PC-9 (cell line): ENCODE measurements around the gene FUZ. TPM values are rescaled to one million over a fixed set of nuclear protein-coding genes. Genes with fewer than 3 reads are reported as not detected.

Source experiments
- BruUV-seq: library from RNA; stranded (reverse); fragments of 400-500 nt; replicated peaks from 2 replicates; lab custom pipeline; 2021; lab: Mats Ljungman, UMichigan
- CTCF ChIA-PET: fragments of 300-600 bp; sonication (Branson Sonifier 250); formaldehyde crosslinking; loops from one replicate; lab custom pipeline; 2022; ENCODE audit warnings: antibody characterized with exemption; lab: Charles Lee
- POLR2A ChIA-PET: fragments of 300-600 bp; sonication (Branson Sonifier 250); formaldehyde crosslinking; loops from one replicate; lab custom pipeline; 2022; ENCODE audit warnings: antibody characterized with exemption; ENCODE audit not compliant: unreplicated experiment; lab: Charles Lee
- DNase-seq, 2 experiments: peaks; one replicate each; pipeline versions ENCODE4 v3.0.0 to v3.0.0-alpha.2; 2015 to 2022; ENCODE audit warnings: mixed read lengths in 1 of 2
- H2AFZ ChIP-seq: fragments of 200-600 bp; sonication (generic); 2 replicates; pipeline ENCODE4 v1.8.1; 2017; ENCODE audit warnings: antibody characterized with exemption
- H3F3A ChIP-seq: fragments of 200-600 bp; sonication (generic); 2 replicates; pipeline ENCODE4 v1.8.1; 2017; ENCODE audit warnings: antibody characterized with exemption, mild to moderate bottlenecking, low read depth; ENCODE audit not compliant: insufficient read depth
- H3K27ac ChIP-seq: fragments of 200-600 bp; sonication (generic); 2 replicates; pipeline ENCODE4 v1.6.1; 2016; ENCODE audit warnings: mixed run types
- H3K27me3 ChIP-seq: fragments of 200-600 bp; sonication (generic); 2 replicates; pipeline ENCODE4 v1.6.1; 2016; ENCODE audit warnings: low read depth, mixed run types; ENCODE audit not compliant: insufficient read depth
- H3K36me3 ChIP-seq: fragments of 200-600 bp; sonication (generic); 2 replicates; pipeline ENCODE4 v1.6.1; 2016; ENCODE audit warnings: low read depth, mixed run types
- H3K4me1 ChIP-seq: fragments of 200-600 bp; sonication (generic); replicated peaks from 2 replicates; pipeline ENCODE4 v1.6.1; 2016; ENCODE audit warnings: mixed run types; ENCODE audit not compliant: insufficient read depth
- H3K4me2 ChIP-seq: fragments of 200-600 bp; sonication (generic); 2 replicates; pipeline ENCODE4 v1.6.1; 2017; ENCODE audit warnings: mixed run types
- H3K4me3 ChIP-seq: fragments of 200-600 bp; sonication (generic); 2 replicates; pipeline ENCODE4 v1.6.1; 2016; ENCODE audit warnings: mixed run types
- H3K79me2 ChIP-seq: fragments of 200-600 bp; sonication (generic); 2 replicates; pipeline ENCODE4 v1.6.1; 2017; ENCODE audit warnings: low read depth, mixed run types
- H3K9me2 ChIP-seq: fragments of 200-600 bp; sonication (generic); 2 replicates; pipeline ENCODE4 v1.8.1; 2017; ENCODE audit warnings: mild to moderate bottlenecking; ENCODE audit not compliant: insufficient read depth
- H3K9me3 ChIP-seq: fragments of 200-600 bp; sonication (generic); 2 replicates; pipeline ENCODE4 v1.8.1; 2016; ENCODE audit warnings: low read depth; ENCODE audit not compliant: insufficient read depth
- H4K20me1 ChIP-seq: fragments of 200-600 bp; sonication (generic); 2 replicates; pipeline ENCODE4 v1.8.1; 2017; ENCODE audit not compliant: insufficient read depth
- EZH2 ChIP-seq: fragments of 200-600 bp; sonication (generic); IDR thresholded peaks from 2 replicates; pipeline ENCODE4 v1.8.0; 2017; ENCODE audit warnings: antibody characterized with exemption, low read depth
- intact Hi-C: fragments of 100-400 bp; cut with micrococcal nuclease; formaldehyde crosslinking; loops from one replicate; pipeline ENCODE4 v1.10.0; 2022; ENCODE audit not compliant: unreplicated experiment
- total RNA-seq: library from RNA; stranded (reverse); gene quantifications from 2 replicates; pipeline ENCODE4 v1.2.3, GENCODE V29; 2021
- TF ChIP-seq, protein P1 (sequence below): fragments of 200-600 bp; sonication (generic); conservative IDR thresholded peaks from 2 replicates; pipeline ENCODE4 v1.6.1; 2017; ENCODE audit warnings: mixed run types, antibody characterized with exemption, mild to moderate bottlenecking, moderate library complexity

FUZ gene
- total RNA-seq, 1 experiment from 2014 or later = 50.0 TPM

DNA sequence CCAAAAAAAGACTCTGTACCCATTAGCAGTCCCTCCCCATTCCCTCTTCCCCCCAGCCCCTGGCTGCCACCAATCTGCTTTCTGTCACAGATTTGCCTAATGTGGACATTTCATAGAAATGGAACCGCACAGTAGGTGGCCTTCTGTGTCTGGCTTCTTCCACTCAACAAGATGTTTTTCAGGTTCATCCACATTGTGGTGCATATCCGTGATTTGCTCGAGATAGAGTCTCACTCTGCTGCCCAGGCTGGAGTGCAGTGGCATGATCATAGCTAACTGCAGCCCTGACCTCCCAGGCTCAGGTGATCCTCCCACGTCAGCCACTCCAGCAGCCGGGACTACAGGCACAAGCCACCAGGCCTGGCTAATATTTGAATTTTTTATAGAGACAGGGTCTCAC lies 25.3 kb downstream of the FUZ start:
- Histone ChIP-seq H3K9me2 (no peaks in the 10 kb centered on the region), H3K4me1 (peaks cover 3% of the 10 kb centered on the region), H3K4me3 (no peak overlapping the region), H3K4me2 (no peak overlapping the region), H3K27ac (no peak overlapping the region), H2AFZ (no peak overlapping the region), H3K79me2 (no peaks in the 10 kb centered on the region), H4K20me1 (peaks cover 1% of the 10 kb centered on the region), H3K9me3 (no peaks in the 10 kb centered on the region), H3K36me3 (peaks cover 6% of the 10 kb centered on the region; the same call in 1 of the 2 replicates), H3K27me3 (no peaks in the 10 kb centered on the region), H3F3A (peaks cover under 1% of the 10 kb centered on the region; the same call in 1 of the 2 replicates)
- CTCF ChIA-PET = no interaction called here
- POLR2A ChIA-PET = no interaction called here
- DNase-seq = no peak
- TF ChIP-seq, protein P1, sequence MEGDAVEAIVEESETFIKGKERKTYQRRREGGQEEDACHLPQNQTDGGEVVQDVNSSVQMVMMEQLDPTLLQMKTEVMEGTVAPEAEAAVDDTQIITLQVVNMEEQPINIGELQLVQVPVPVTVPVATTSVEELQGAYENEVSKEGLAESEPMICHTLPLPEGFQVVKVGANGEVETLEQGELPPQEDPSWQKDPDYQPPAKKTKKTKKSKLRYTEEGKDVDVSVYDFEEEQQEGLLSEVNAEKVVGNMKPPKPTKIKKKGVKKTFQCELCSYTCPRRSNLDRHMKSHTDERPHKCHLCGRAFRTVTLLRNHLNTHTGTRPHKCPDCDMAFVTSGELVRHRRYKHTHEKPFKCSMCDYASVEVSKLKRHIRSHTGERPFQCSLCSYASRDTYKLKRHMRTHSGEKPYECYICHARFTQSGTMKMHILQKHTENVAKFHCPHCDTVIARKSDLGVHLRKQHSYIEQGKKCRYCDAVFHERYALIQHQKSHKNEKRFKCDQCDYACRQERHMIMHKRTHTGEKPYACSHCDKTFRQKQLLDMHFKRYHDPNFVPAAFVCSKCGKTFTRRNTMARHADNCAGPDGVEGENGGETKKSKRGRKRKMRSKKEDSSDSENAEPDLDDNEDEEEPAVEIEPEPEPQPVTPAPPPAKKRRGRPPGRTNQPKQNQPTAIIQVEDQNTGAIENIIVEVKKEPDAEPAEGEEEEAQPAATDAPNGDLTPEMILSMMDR = no peak
- no peak for TF ChIP-seq EZH2
- BruUV-seq = no TSS peak
- intact Hi-C loops = no loop called here

DNA sequence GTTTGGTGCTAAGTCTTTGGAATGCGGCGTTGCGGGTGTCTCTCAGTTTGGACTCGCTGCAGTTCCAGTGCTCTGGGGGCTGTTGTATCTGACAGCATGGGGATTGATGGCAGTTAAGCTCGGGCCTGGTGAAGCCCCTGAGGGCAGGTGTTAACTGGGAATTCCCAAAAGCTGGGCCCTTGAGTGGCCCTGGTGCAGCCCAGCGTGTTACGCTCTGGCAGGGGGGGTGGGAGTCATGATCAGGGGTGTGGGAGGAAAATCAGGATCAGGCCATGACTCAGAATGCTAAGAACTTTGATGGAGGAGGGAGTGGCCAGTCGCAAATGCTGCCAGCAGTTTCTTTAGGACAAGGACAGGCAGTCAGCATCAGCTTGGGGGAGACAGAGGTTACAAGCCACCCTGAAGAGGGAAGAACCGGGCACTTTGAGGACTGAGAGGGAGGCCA lies 26.7 kb downstream of the FUZ start:
- intact Hi-C loops = no loop called here
- Histone ChIP-seq H4K20me1 (no peaks in the 10 kb centered on the region; the same call in 1 of the 2 replicates), H3K4me3 (no peak overlapping the region), H3K79me2 (no peaks in the 10 kb centered on the region), H3F3A (no peaks in the 10 kb centered on the region; the same call in 1 of the 2 replicates), H3K9me3 (no peaks in the 10 kb centered on the region), H3K9me2 (no peaks in the 10 kb centered on the region), H3K4me1 (no peaks in the 10 kb centered on the region), H2AFZ (no peak overlapping the region), H3K4me2 (no peak overlapping the region), H3K27ac (no peak overlapping the region), H3K36me3 (peaks cover 9% of the 10 kb centered on the region; the same call in 1 of the 2 replicates), H3K27me3 (no peaks in the 10 kb centered on the region)
- ChIA-PET CTCF (interaction anchor here (0.6 kb wide), 1 partner anchor 39 kb away, joined by 7 read pairs; no protein-coding TSS in a partner anchor), POLR2A (no interaction called here)
- no peak for TF ChIP-seq EZH2
- TF ChIP-seq, protein P1 = no peak
- DNase-seq = no peak
- BruUV-seq = no TSS peak

DNA sequence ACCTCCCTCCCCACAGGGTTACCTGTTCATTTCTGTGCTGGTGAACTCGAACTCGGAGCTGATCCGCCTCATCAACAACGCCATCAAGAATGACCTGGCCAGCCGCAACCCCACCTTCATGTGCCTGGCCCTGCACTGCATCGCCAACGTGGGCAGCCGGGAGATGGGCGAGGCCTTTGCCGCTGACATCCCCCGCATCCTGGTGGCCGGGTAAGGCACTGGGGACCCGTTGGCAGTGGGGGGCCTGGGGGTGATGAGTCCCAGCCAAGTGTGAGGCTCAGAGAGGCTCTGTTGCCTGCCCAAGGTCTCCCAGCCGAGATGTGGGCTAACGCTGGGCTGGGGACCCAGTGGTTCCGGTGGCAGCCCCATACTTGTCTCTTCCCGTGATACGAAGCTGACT lies 30.6 kb downstream of the FUZ start:
- TF ChIP-seq, protein P1 = no peak
- TF ChIP-seq EZH2 = no peak
- Histone ChIP-seq H2AFZ (no peak overlapping the region), H3K9me3 (no peaks in the 10 kb centered on the region), H3F3A (no peaks in the 10 kb centered on the region; the same call in 1 of the 2 replicates), H3K4me2 (no peak overlapping the region), H3K36me3 (peaks cover 9% of the 10 kb centered on the region; the same call in 1 of the 2 replicates), H3K9me2 (no peaks in the 10 kb centered on the region), H3K4me3 (no peak overlapping the region), H3K79me2 (no peaks in the 10 kb centered on the region), H3K4me1 (no peaks in the 10 kb centered on the region), H3K27me3 (no peaks in the 10 kb centered on the region), H3K27ac (no peak overlapping the region), H4K20me1 (peaks cover 4% of the 10 kb centered on the region; the same call in 1 of the 2 replicates)
- CTCF ChIA-PET = no interaction called here
- POLR2A ChIA-PET = no interaction called here
- intact Hi-C loops = no loop called here
- no TSS peak for BruUV-seq
- DNase-seq = no peak
